ENCODE measurements around the gene LBHD2.

Gene LBHD2

GRCh38 chr14:103132381-103133209, 48.6 kb downstream of the LBHD2 start:
- Histone ChIP-seq H2BK120ac (ENCODE audit: low read depth, low read length) (no peak overlapping the region), H3K4ac (ENCODE audit: low read length) (no peak overlapping the region), H3K36me3 (replicated peaks in 1 of 2; ENCODE audit: control insufficient read depth in 2 of 2, insufficient read depth in 2 of 2, low read length in 2 of 2) (peaks cover 0 to 16% of the 10 kb centered on the region in 2 donors), H3K23ac (ENCODE audit: low read depth, low read length, poor library complexity) (peak overlapping the region; percentile 69), H2AK5ac (ENCODE audit: low read depth, low read length) (no peak overlapping the region), H3K79me1 (ENCODE audit: low read depth, low read length) (peaks cover 2% of the 10 kb centered on the region), H2BK5ac (ENCODE audit: low read length) (no peak overlapping the region), H3K4me3 (ENCODE audit: low read length in 2 of 2) (peak overlapping the region in 1 of 2 donors; percentile 7), H2BK12ac (ENCODE audit: low read length) (no peak overlapping the region), H4K8ac (ENCODE audit: low read depth, low read length) (peak overlapping the region; percentile 96), H2AFZ (ENCODE audit: low read length) (no peak overlapping the region), H3K9ac (ENCODE audit: low read depth, low read length, poor library complexity) (peak overlapping the region; percentile 80), H3K14ac (ENCODE audit: low read length) (peak overlapping the region; percentile 57), H3K4me1 (ENCODE audit: control insufficient read depth in 2 of 2, insufficient read depth in 1 of 2, low read depth in 1 of 2, low read length in 2 of 2) (peaks cover 0 to 6% of the 10 kb centered on the region in 2 donors), H3K18ac (ENCODE audit: low read length) (no peak overlapping the region), H2BK15ac (ENCODE audit: low read length) (no peak overlapping the region), H3K9me3 (replicated peaks in 1 of 2; ENCODE audit: control insufficient read depth in 2 of 2, insufficient read depth in 1 of 2, low read depth in 1 of 2, low read length in 2 of 2) (peaks cover 0 to 8% of the 10 kb centered on the region in 2 donors), H4K91ac (ENCODE audit: low read depth, low read length, poor library complexity) (no peak overlapping the region), H3K27ac (replicated peaks; ENCODE audit: low read length) (no peak overlapping the region), H3K27me3 (ENCODE audit: control insufficient read depth in 3 of 3, insufficient read depth in 3 of 3, low read depth in 1 of 3, low read length in 3 of 3) (peaks cover 0 to 61% (median 7%) of the 10 kb centered on the region in 3 experiments), H3K4me2 (ENCODE audit: insufficient read depth, low read length, poor library complexity, severe bottlenecking) (no peak overlapping the region)
- no CpG with 5 or more reads among the region's 39 CpGs for WGBS, 2 donors (ENCODE audit: extremely low coverage in 2 of 2, insufficient read length in 2 of 2, insufficient replicate concordance in 1 of 2)
- no peak for DNase-seq (ENCODE audit: low spot score)

GRCh38 chr14:103133210-103134140, 49.5 kb downstream of the LBHD2 start:
- Histone ChIP-seq H3K9me3 (replicated peaks in 1 of 2; ENCODE audit: control insufficient read depth in 2 of 2, insufficient read depth in 1 of 2, low read depth in 1 of 2, low read length in 2 of 2) (peaks cover 0 to 4% of the 10 kb centered on the region in 2 donors), H4K8ac (ENCODE audit: low read depth, low read length) (peak overlapping the region; percentile 96), H3K79me1 (ENCODE audit: low read depth, low read length) (no peaks in the 10 kb centered on the region), H2BK120ac (ENCODE audit: low read depth, low read length) (no peak overlapping the region), H3K23ac (ENCODE audit: low read depth, low read length, poor library complexity) (peak overlapping the region; percentile 69), H2BK15ac (ENCODE audit: low read length) (no peak overlapping the region), H4K91ac (ENCODE audit: low read depth, low read length, poor library complexity) (no peak overlapping the region), H3K36me3 (replicated peaks in 1 of 2; ENCODE audit: control insufficient read depth in 2 of 2, insufficient read depth in 2 of 2, low read length in 2 of 2) (peaks cover 0 to 16% of the 10 kb centered on the region in 2 donors), H3K18ac (ENCODE audit: low read length) (peak overlapping the region; percentile 19), H2BK12ac (ENCODE audit: low read length) (no peak overlapping the region), H2AFZ (ENCODE audit: low read length) (no peak overlapping the region), H3K4me1 (ENCODE audit: control insufficient read depth in 2 of 2, insufficient read depth in 1 of 2, low read depth in 1 of 2, low read length in 2 of 2) (peaks cover 0 to 6% of the 10 kb centered on the region in 2 donors), H3K4ac (ENCODE audit: low read length) (no peak overlapping the region), H3K27ac (replicated peaks; ENCODE audit: low read length) (no peak overlapping the region), H3K4me2 (ENCODE audit: insufficient read depth, low read length, poor library complexity, severe bottlenecking) (no peak overlapping the region), H3K27me3 (ENCODE audit: control insufficient read depth in 3 of 3, insufficient read depth in 3 of 3, low read depth in 1 of 3, low read length in 3 of 3) (peaks cover 0 to 60% (median 0%) of the 10 kb centered on the region in 3 experiments), H3K14ac (ENCODE audit: low read length) (peak overlapping the region; percentile 57), H2BK5ac (ENCODE audit: low read length) (no peak overlapping the region), H2AK5ac (ENCODE audit: low read depth, low read length) (no peak overlapping the region), H3K4me3 (ENCODE audit: low read length in 2 of 2) (peak overlapping the region in 1 of 2 donors; percentile 34), H3K9ac (ENCODE audit: low read depth, low read length, poor library complexity) (peak overlapping the region; percentile 80)
- DNase-seq (ENCODE audit: low spot score): no peak
- WGBS, 2 donors (ENCODE audit: extremely low coverage in 2 of 2, insufficient read length in 2 of 2, insufficient replicate concordance in 1 of 2): no CpG with 5 or more reads among the region's 25 CpGs

GRCh38 chr14:103134405-103134804, 50.4 kb downstream of the LBHD2 start:
- no peak overlapping the region for H2BK12ac ChIP-seq (ENCODE audit: low read length)
- H3K4me1 ChIP-seq (ENCODE audit: control insufficient read depth in 2 of 2, insufficient read depth in 1 of 2, low read depth in 1 of 2, low read length in 2 of 2): peaks cover 3 to 9% of the 10 kb centered on the region in 2 donors
- no peak overlapping the region for H4K91ac ChIP-seq (ENCODE audit: low read depth, low read length, poor library complexity)
- no peak overlapping the region for H2AK5ac ChIP-seq (ENCODE audit: low read depth, low read length)
- no peak for DNase-seq (ENCODE audit: low spot score)
- H3K27ac ChIP-seq (replicated peaks; ENCODE audit: low read length): no peak overlapping the region
- no peak overlapping the region for H3K4me3 ChIP-seq (ENCODE audit: low read length in 2 of 2)
- H3K14ac ChIP-seq (ENCODE audit: low read length): no peak overlapping the region
- H2AFZ ChIP-seq (ENCODE audit: low read length): no peak overlapping the region
- no peak overlapping the region for H2BK5ac ChIP-seq (ENCODE audit: low read length)
- WGBS, 2 donors (ENCODE audit: extremely low coverage in 2 of 2, insufficient read length in 2 of 2, insufficient replicate concordance in 1 of 2): no CpG with 5 or more reads among the region's 2 CpGs
- no peak overlapping the region for H3K4me2 ChIP-seq (ENCODE audit: insufficient read depth, low read length, poor library complexity, severe bottlenecking)
- no peaks in the 10 kb centered on the region for H3K79me1 ChIP-seq (ENCODE audit: low read depth, low read length)
- H3K4ac ChIP-seq (ENCODE audit: low read length): no peak overlapping the region
- H2BK120ac ChIP-seq (ENCODE audit: low read depth, low read length): no peak overlapping the region
- peaks cover 0 to 55% (median 3%) of the 10 kb centered on the region in 3 experiments for H3K27me3 ChIP-seq (ENCODE audit: control insufficient read depth in 3 of 3, insufficient read depth in 3 of 3, low read depth in 1 of 3, low read length in 3 of 3)
- peaks cover 0 to 16% of the 10 kb centered on the region in 2 donors for H3K36me3 ChIP-seq (replicated peaks in 1 of 2; ENCODE audit: control insufficient read depth in 2 of 2, insufficient read depth in 2 of 2, low read length in 2 of 2)
- no peak overlapping the region for H3K9ac ChIP-seq (ENCODE audit: low read depth, low read length, poor library complexity)
- no peak overlapping the region for H3K18ac ChIP-seq (ENCODE audit: low read length)
- peaks cover 0 to 4% of the 10 kb centered on the region in 2 donors for H3K9me3 ChIP-seq (replicated peaks in 1 of 2; ENCODE audit: control insufficient read depth in 2 of 2, insufficient read depth in 1 of 2, low read depth in 1 of 2, low read length in 2 of 2)
- H4K8ac ChIP-seq (ENCODE audit: low read depth, low read length): no peak overlapping the region
- H3K23ac ChIP-seq (ENCODE audit: low read depth, low read length, poor library complexity): no peak overlapping the region
- H2BK15ac ChIP-seq (ENCODE audit: low read length): no peak overlapping the region

All from neuronal stem cell (in vitro differentiated cells).